Measurements from ENCODE around the gene TOMM7.

DNA sequence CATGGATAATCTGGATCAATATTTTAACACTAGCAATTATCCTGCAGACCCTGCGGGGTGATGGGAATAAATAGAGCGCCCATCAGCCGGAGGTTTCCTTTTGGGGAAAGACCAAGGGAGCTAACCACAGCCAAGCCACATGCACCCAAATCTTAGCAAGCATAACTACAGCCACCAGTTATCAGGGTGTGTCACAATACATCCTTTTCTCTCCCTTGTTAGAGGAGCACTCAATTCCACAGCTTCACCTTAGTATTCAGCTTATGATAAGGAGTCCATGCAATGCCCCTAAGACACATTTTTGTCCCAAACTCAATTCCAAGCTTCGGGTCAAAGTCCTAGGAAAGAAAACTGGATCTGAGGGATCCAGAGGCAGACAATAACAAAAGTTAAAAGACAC, 15.9 kb downstream of the TOMM7 start:
- no peak for TF ChIP-seq TAF1 (IDR thresholded peaks at IDR 0.05; ENCODE audit: borderline replicate concordance, low read depth, low read length)
- no peak for TF ChIP-seq POLR2A (IDR thresholded peaks at IDR 0.05; ENCODE audit: low read depth, low read length)
- no peak for TF ChIP-seq POLR2AphosphoS5 (IDR thresholded peaks at IDR 0.05; ENCODE audit: low read depth, low read length)
